Lower leg skin (tissue), 3 donors: ENCODE results near the gene IQCH.

Source experiments
- POLR2A ChIP-seq, 2 donors: fragments of 450-650 bp; IDR thresholded peaks; one replicate each; pipeline ENCODE4 v1.6.1; 2016 to 2017; ENCODE audit warnings: antibody characterized with exemption in 2 of 2, mild to moderate bottlenecking in 1 of 2, moderate library complexity in 1 of 2
- TF ChIP-seq, protein P1 (sequence below), 3 donors: fragments of 450-650 bp; IDR thresholded peaks; one replicate each; pipeline ENCODE4 v1.5.1; 2016; ENCODE audit warnings: antibody characterized with exemption in 3 of 3, mild to moderate bottlenecking in 3 of 3, moderate library complexity in 2 of 3

GRCh38 chr15:67549736-67550135 lies 295.1 kb downstream of the IQCH start:
- TF ChIP-seq POLR2A (IDR thresholded peaks at IDR 0.05), result no peak
- TF ChIP-seq, protein P1, sequence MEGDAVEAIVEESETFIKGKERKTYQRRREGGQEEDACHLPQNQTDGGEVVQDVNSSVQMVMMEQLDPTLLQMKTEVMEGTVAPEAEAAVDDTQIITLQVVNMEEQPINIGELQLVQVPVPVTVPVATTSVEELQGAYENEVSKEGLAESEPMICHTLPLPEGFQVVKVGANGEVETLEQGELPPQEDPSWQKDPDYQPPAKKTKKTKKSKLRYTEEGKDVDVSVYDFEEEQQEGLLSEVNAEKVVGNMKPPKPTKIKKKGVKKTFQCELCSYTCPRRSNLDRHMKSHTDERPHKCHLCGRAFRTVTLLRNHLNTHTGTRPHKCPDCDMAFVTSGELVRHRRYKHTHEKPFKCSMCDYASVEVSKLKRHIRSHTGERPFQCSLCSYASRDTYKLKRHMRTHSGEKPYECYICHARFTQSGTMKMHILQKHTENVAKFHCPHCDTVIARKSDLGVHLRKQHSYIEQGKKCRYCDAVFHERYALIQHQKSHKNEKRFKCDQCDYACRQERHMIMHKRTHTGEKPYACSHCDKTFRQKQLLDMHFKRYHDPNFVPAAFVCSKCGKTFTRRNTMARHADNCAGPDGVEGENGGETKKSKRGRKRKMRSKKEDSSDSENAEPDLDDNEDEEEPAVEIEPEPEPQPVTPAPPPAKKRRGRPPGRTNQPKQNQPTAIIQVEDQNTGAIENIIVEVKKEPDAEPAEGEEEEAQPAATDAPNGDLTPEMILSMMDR (IDR thresholded peaks at IDR 0.05), result no peak
